OCI-LY3 (cell line): ENCODE results near the gene MGRN1.

Source experiments
- H2AFZ ChIP-seq: fragments of 200-600, 300-600 bp; shearing (Covaris generic); 2 replicates; pipeline ENCODE4 v1.6.0; 2014; ENCODE audit warnings: antibody characterized with exemption, low read depth, low read length
- H3K27ac ChIP-seq: fragments of 200-600, 300-600 bp; sonication (generic); 2 replicates; pipeline ENCODE4 v1.5.1; 2014; ENCODE audit warnings: mild to moderate bottlenecking, low read length, moderate library complexity, mixed read lengths
- H3K27me3 ChIP-seq: fragments of 200-600, 300-600 bp; sonication (generic); 2 replicates; pipeline ENCODE4 v1.6.1; 2014; ENCODE audit warnings: low read depth, low read length, mixed read lengths
- H3K36me3 ChIP-seq: fragments of 200-600, 300-600 bp; sonication (generic); replicated peaks from 2 replicates; pipeline ENCODE3; 2014; ENCODE audit warnings: low read depth, low read length, mixed read lengths
- H3K4me1 ChIP-seq: fragments of 300-600, 200-600 bp; sonication (generic); 2 replicates; pipeline ENCODE4 v1.6.1; 2014; ENCODE audit warnings: low read length, mixed read lengths
- H3K4me2 ChIP-seq: fragments of 200-600, 300-600 bp; sonication (generic); 2 replicates; pipeline ENCODE4 v1.6.1; 2014; ENCODE audit warnings: low read length, mixed read lengths
- H3K4me3 ChIP-seq: fragments of 300-600, 200-600 bp; sonication (generic); 2 replicates; pipeline ENCODE4 v1.5.1; 2014; ENCODE audit warnings: antibody characterized with exemption, mild to moderate bottlenecking, low read length, moderate library complexity
- H3K79me2 ChIP-seq: fragments of 300-600, 200-600 bp; shearing (Covaris generic); 2 replicates; pipeline ENCODE4 v1.6.1; 2014; ENCODE audit warnings: mild to moderate bottlenecking, low read length, mixed read lengths
- H3K9ac ChIP-seq: fragments of 300-600, 200-600 bp; shearing (Covaris generic); 2 replicates; pipeline ENCODE4 v1.6.0; 2014; ENCODE audit warnings: mild to moderate bottlenecking, low read length, moderate library complexity
- H3K9me3 ChIP-seq: fragments of 200-600, 300-600 bp; shearing (Covaris generic); 2 replicates; pipeline ENCODE4 v1.6.1; 2014; ENCODE audit warnings: low read length, mixed read lengths; ENCODE audit not compliant: insufficient read depth
- H4K20me1 ChIP-seq: fragments of 200-600, 300-600 bp; sonication (generic); 2 replicates; pipeline ENCODE4 v1.6.1; 2016; ENCODE audit warnings: low read length, mixed read lengths; ENCODE audit not compliant: insufficient read depth
- EZH2phosphoT487 ChIP-seq: fragments of 200-600 bp; shearing (Covaris generic); IDR thresholded peaks from 2 replicates; pipeline ENCODE4 v1.6.1; 2018; ENCODE audit warnings: antibody characterized with exemption, mixed run types, low read depth
- TF ChIP-seq, protein P1 (sequence below): fragments of 200-600, 300-600 bp; sonication (generic); IDR thresholded peaks from 2 replicates; pipeline ENCODE4 v1.5.1; 2014; ENCODE audit warnings: antibody characterized with exemption, low read length, low read depth

Gene MGRN1

DNA sequence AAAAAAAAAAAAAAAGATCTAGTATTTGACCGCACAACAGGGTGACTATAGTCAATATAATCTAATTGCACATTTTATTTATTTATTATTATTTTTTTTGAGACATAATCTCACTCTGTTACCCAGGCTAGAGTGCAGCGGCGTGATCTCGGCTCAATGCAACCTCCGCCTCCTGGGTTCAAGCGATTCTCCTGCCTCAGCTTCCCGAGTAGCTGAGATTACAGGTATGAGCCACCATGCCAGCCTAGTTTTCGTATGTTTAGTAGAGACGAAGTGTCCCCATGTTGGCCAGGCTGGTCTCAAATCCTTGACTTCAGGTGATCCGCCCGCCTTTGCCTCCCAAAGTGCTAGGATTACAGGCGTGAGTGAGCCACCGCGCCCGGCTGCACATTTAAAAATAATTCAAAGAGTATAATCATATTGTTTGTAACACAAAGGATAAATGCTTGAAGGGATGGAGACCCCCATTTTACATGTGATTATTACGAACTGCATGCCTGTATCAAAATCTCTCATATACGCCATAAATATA is 108.7 kb downstream of the MGRN1 start:
- Histone ChIP-seq H3K27me3 (no peaks in the 10 kb centered on the region), H3K9me3 (no peaks in the 10 kb centered on the region), H2AFZ (peak overlapping the region; percentile 77; the same call in 1 of the 2 replicates), H3K79me2 (peaks cover 23% of the 10 kb centered on the region), H3K9ac (peak overlapping the region; percentile 80), H3K4me2 (peak overlapping the region; percentile 72), H3K27ac (no peak overlapping the region), H3K4me3 (peak overlapping the region; percentile 96), H4K20me1 (no peaks in the 10 kb centered on the region), H3K4me1 (peaks cover 4% of the 10 kb centered on the region; the same call in 1 of the 2 replicates), H3K36me3 (peaks cover 3% of the 10 kb centered on the region)
- TF ChIP-seq EZH2phosphoT487, result no peak
- TF ChIP-seq, protein P1, sequence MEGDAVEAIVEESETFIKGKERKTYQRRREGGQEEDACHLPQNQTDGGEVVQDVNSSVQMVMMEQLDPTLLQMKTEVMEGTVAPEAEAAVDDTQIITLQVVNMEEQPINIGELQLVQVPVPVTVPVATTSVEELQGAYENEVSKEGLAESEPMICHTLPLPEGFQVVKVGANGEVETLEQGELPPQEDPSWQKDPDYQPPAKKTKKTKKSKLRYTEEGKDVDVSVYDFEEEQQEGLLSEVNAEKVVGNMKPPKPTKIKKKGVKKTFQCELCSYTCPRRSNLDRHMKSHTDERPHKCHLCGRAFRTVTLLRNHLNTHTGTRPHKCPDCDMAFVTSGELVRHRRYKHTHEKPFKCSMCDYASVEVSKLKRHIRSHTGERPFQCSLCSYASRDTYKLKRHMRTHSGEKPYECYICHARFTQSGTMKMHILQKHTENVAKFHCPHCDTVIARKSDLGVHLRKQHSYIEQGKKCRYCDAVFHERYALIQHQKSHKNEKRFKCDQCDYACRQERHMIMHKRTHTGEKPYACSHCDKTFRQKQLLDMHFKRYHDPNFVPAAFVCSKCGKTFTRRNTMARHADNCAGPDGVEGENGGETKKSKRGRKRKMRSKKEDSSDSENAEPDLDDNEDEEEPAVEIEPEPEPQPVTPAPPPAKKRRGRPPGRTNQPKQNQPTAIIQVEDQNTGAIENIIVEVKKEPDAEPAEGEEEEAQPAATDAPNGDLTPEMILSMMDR, result no peak

DNA sequence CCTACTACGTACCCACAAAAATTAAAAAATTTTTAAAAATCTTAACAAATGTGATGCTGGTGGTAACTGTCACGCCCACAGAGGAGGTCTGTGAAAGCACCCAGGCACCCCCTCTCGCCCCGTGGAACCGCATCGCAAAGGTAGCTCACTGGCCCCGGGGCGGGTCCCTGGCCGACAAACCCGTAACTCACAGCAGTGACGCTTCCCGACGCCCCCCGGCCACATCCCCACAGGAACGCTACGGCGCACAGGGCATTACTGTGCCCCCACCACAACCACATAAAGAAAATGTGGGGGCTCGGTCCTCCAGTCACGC is 109.1 kb downstream of the MGRN1 start:
- H2AFZ ChIP-seq, result peak overlapping the region; percentile 77
- H3K4me3 ChIP-seq, result peak overlapping the region; percentile 96
- TF ChIP-seq EZH2phosphoT487, result no peak
- TF ChIP-seq, protein P1, result no peak
- peak overlapping the region; percentile 39 for H3K27ac ChIP-seq
- H3K4me1 ChIP-seq, result peaks cover 4% of the 10 kb centered on the region; the same call in 1 of the 2 replicates
- H3K27me3 ChIP-seq, result no peaks in the 10 kb centered on the region
- H3K9ac ChIP-seq, result peak overlapping the region; percentile 80
- peak overlapping the region; percentile 72 for H3K4me2 ChIP-seq
- H3K79me2 ChIP-seq, result peaks cover 23% of the 10 kb centered on the region
- peaks cover 3% of the 10 kb centered on the region for H3K36me3 ChIP-seq
- H4K20me1 ChIP-seq, result no peaks in the 10 kb centered on the region
- H3K9me3 ChIP-seq, result no peaks in the 10 kb centered on the region

GRCh38 chr16:4734063-4734729 is 109.6 kb downstream of the MGRN1 start, which contains the start of the genes ANKS3 and DNAAF8:
Gene ANKS3, minus strand, starts transcription at chr16:4734271. Its CDS starts 4,122 bp downstream, at chr16:4730149.
Gene DNAAF8, plus strand, starts transcription at chr16:4734537. Its CDS starts 1,978 bp downstream, at chr16:4736515.
- Histone ChIP-seq H3K79me2 (peaks cover 23% of the 10 kb centered on the region), H3K4me2 (peak within 1 kb of the TSS; percentile 72), H4K20me1 (no peaks in the 10 kb centered on the region), H3K36me3 (peaks cover 3% of the 10 kb centered on the region), H3K27me3 (no peaks in the 10 kb centered on the region), H3K4me3 (peak within 1 kb of the TSS; percentile 96), H3K9ac (peak within 1 kb of the TSS; percentile 80), H3K4me1 (peaks cover 4% of the 10 kb centered on the region; the same call in 1 of the 2 replicates), H2AFZ (peak within 1 kb of the TSS; percentile 77), H3K27ac (peak within 1 kb of the TSS; percentile 39), H3K9me3 (no peaks in the 10 kb centered on the region)
- TF ChIP-seq, protein P1, result no peak
- no peak for TF ChIP-seq EZH2phosphoT487

DNA sequence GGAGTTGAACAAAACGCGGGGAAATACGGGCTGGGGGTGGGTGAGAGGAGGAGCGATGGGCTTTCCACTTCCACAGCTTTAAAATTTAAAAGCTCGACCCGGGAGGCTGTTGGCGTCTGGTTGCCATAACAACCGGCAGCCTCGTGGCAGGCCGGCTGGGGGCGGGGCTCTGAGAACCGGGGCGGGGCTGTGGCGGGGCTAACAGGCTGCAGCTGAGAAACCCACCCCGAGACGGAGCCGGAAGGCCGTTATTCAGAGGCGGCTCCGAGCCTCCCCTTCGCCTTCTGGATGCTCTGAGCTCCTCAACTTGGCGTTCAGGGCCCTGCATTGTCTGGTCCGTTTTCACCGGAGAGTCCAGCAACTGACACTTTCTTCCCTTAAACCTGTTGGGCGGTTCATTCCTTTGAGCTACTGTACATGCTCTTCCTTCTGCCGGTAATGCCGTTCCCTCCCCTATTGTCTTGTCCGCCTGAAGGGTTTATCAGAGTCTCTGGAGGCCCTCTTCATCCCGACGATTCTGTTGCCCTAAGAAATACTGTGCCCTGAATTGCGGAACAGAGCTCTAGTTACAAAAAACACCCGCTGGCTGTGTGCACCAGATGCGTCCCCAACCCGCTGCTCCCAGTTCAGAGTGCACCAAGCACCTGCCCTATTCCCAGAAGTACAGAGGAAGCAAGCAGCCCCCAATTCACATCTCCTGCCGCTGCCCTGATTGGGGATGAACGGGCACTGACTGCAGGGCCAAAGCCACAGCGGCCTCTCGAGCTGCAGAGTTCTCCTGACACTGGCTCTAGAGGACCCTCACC is 110.3 kb downstream of the MGRN1 start:
- H4K20me1 ChIP-seq, result no peaks in the 10 kb centered on the region
- H3K79me2 ChIP-seq, result peaks cover 23% of the 10 kb centered on the region
- H3K4me2 ChIP-seq, result peak overlapping the region; percentile 72
- H3K9ac ChIP-seq, result peak overlapping the region; percentile 80
- H3K4me3 ChIP-seq, result peak overlapping the region; percentile 96
- H3K9me3 ChIP-seq, result no peaks in the 10 kb centered on the region
- H3K27me3 ChIP-seq, result no peaks in the 10 kb centered on the region
- H3K4me1 ChIP-seq, result peaks cover 4% of the 10 kb centered on the region; the same call in 1 of the 2 replicates
- TF ChIP-seq EZH2phosphoT487, result no peak
- TF ChIP-seq, protein P1, result no peak
- peaks cover 3% of the 10 kb centered on the region for H3K36me3 ChIP-seq
- peak overlapping the region; percentile 39 for H3K27ac ChIP-seq
- H2AFZ ChIP-seq, result peak overlapping the region; percentile 77
